GM21367 (cell line): Measurements from ENCODE around the gene SYT14.
"Not testable (repeated sequence)": the region's sequence is repeated elsewhere in the genome, so short reads cannot be mapped to it uniquely, and the experiment has no call there.

Experiments used
- ATAC-seq: cut with Tn5 transposase; IDR thresholded peaks from one replicate; pipeline ENCODE4 v1.9.1; 2021; ENCODE audit not compliant: unreplicated experiment

SYT14 gene

GRCh38 chr1:210022044-210022443 is 84.0 kb downstream of the SYT14 start:
- ATAC-seq = no peak

GRCh38 chr1:210024282-210024681 is 86.3 kb downstream of the SYT14 start:
- ATAC-seq = no peak

- ATAC-seq = no peak
Observed at GRCh38 chr1:210024996-210025395, 87.0 kb downstream of the SYT14 start.

GRCh38 chr1:210025870-210026269 is 87.9 kb downstream of the SYT14 start:
- no peak for ATAC-seq

- no peak for ATAC-seq
Observed at GRCh38 chr1:210027994-210028393, 90.0 kb downstream of the SYT14 start.

GRCh38 chr1:210031473-210031872 is 93.5 kb downstream of the SYT14 start:
- no peak for ATAC-seq

- ATAC-seq = no peak
Observed at GRCh38 chr1:210043058-210043457, 105.0 kb downstream of the SYT14 start.

GRCh38 chr1:210049616-210050015 is 111.6 kb downstream of the SYT14 start:
- ATAC-seq = no peak

- not testable (repeated sequence) for ATAC-seq
Observed at GRCh38 chr1:210050491-210050890, 112.5 kb downstream of the SYT14 start.

GRCh38 chr1:210053126-210053525 is 115.1 kb downstream of the SYT14 start:
- ATAC-seq = no peak

- no peak for ATAC-seq
Observed at GRCh38 chr1:210057593-210057992, 119.6 kb downstream of the SYT14 start.

GRCh38 chr1:210061992-210062391 is 124.0 kb downstream of the SYT14 start:
- no peak for ATAC-seq

GRCh38 chr1:210070531-210070930 is 132.5 kb downstream of the SYT14 start:
- ATAC-seq = no peak

GRCh38 chr1:210072129-210072528 is 134.1 kb downstream of the SYT14 start:
- no peak for ATAC-seq

GRCh38 chr1:210072896-210073504 is 135.0 kb downstream of the SYT14 start:
- ATAC-seq = no peak

GRCh38 chr1:210074904-210075303 is 136.9 kb downstream of the SYT14 start:
- no peak for ATAC-seq

GRCh38 chr1:210076620-210077019 is 138.6 kb downstream of the SYT14 start:
- no peak for ATAC-seq

GRCh38 chr1:210081494-210081893 is 143.5 kb downstream of the SYT14 start:
- ATAC-seq = no peak

GRCh38 chr1:210085359-210085758 is 147.3 kb downstream of the SYT14 start:
- ATAC-seq = no peak

GRCh38 chr1:210087058-210087457 is 149.0 kb downstream of the SYT14 start:
- no peak for ATAC-seq

- no peak for ATAC-seq
Observed at GRCh38 chr1:210089855-210090254, 151.8 kb downstream of the SYT14 start.

GRCh38 chr1:210092366-210092765 is 154.3 kb downstream of the SYT14 start:
- ATAC-seq = no peak

- no peak for ATAC-seq
Observed at GRCh38 chr1:210093461-210093860, 155.4 kb downstream of the SYT14 start.
